Body of pancreas (tissue), 4 donors: ENCODE measurements around the gene CFAP20. TPM values are rescaled to one million over a fixed set of nuclear protein-coding genes. Genes with fewer than 3 reads are reported as not detected.
A peak's percentile ranks its signal among the peaks of the same experiment; 100 is the strongest.

ENCODE experiments used
- ATAC-seq: fragments of 150-250 bp; one replicate; pipeline ENCODE4 v1.9.1; 2016
- DNase-seq, 4 donors: peaks; one replicate each; pipeline ENCODE4 v3.0.0-alpha.2; 2019
- H3K27ac ChIP-seq, 4 donors: fragments of 200-600 bp; sonication (generic); 1 replicate in 3 of 4; 2 replicates in 1 of 4; pipeline versions ENCODE4 v1.5.1 to v1.6.1; 2016 to 2019; ENCODE audit warnings: mild to moderate bottlenecking in 1 of 4, mixed read lengths in 1 of 4, moderate library complexity in 1 of 4
- H3K27me3 ChIP-seq, 2 donors: fragments of 200-600 bp; sonication (generic); one replicate each; pipeline ENCODE4 v1.6.0; 2016; ENCODE audit warnings: mild to moderate bottlenecking in 1 of 2
- H3K36me3 ChIP-seq, 2 donors: fragments of 200-600 bp; sonication (generic); replicated peaks in 1 of 2; 2 replicates each; pipeline ENCODE4 v1.5.1; 2016; ENCODE audit warnings: low read depth in 2 of 2; ENCODE audit not compliant: insufficient read depth in 1 of 2
- H3K4me1 ChIP-seq: fragments of 200-600 bp; sonication (generic); one replicate; pipeline ENCODE4 v1.6.0; 2016
- H3K4me3 ChIP-seq, 2 donors: fragments of 200-600 bp; sonication (generic); 1 replicate in 1 of 2; 2 replicates in 1 of 2; pipeline ENCODE4 v1.5.1; 2016 to 2019
- H3K9me3 ChIP-seq, 3 donors: fragments of 200-600 bp; sonication (generic); 1 replicate in 2 of 3; 2 replicates in 1 of 3; pipeline ENCODE4 v1.5.1; 2016
- POLR2A ChIP-seq, 3 donors: fragments of 450-650 bp; IDR thresholded peaks; one replicate each; pipeline ENCODE4 v1.6.1; 2016; ENCODE audit warnings: antibody characterized with exemption in 3 of 3, mild to moderate bottlenecking in 2 of 3
- WGBS, 2 donors: methylation state at CpG; one replicate each; pipeline ENCODE4 v1.1.5; 2017; 5-methylcytosine and 5-hydroxymethylcytosine counted together
- intact Hi-C: fragments of 100-400 bp; cut with DNase I; formaldehyde crosslinking; loops from one replicate; pipeline ENCODE4 v1.15.1; 2023
- total RNA-seq, 2 donors: library from RNA; depleted of rRNA; stranded (reverse); fragments of >200 nt; gene quantifications; one replicate each; pipeline ENCODE4 v1.1.0, GENCODE V29; 2016
- TF ChIP-seq, protein P1 (sequence below), 7 experiments: fragments of 450-650 bp in 4 of 7; fragments of 200-600 bp in 3 of 7; sonication (generic) in 3 of 7; IDR thresholded peaks; one replicate each; pipeline ENCODE4 v1.5.1; 2016 to 2019; ENCODE audit warnings: antibody characterized with exemption in 7 of 7

CFAP20 gene
- total RNA-seq, 2 donors from 2014 or later, result 11.9 to 33.2 TPM

DNA sequence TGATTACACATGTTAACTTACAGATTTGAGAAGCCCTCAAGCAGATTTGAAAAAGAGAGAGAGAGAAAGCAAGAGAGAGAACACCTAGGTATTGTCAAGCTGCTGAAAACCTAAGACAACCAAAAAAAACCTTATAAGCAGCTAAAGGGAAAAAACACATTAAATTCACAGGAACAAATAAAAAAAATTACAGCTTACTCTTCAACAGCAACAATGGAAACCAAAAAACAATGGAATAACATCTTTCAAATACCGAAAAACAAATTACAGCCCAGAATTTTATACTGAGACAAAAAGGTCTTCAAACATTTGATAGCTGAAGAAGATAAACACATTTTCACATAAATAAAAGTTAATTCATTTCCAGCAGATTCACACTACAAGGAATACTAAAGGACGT is 8.4 kb upstream of the CFAP20 start:
- WGBS, 2 donors, result 69 to 81% methylated on average over 2 of the region's 2 CpGs
- no peaks in the 10 kb centered on the region for H3K36me3 ChIP-seq
- H3K9me3 ChIP-seq, result no peaks in the 10 kb centered on the region
- no peak overlapping the region for H3K4me3 ChIP-seq
- H3K27me3 ChIP-seq, result no peaks in the 10 kb centered on the region
- TF ChIP-seq, protein P1, sequence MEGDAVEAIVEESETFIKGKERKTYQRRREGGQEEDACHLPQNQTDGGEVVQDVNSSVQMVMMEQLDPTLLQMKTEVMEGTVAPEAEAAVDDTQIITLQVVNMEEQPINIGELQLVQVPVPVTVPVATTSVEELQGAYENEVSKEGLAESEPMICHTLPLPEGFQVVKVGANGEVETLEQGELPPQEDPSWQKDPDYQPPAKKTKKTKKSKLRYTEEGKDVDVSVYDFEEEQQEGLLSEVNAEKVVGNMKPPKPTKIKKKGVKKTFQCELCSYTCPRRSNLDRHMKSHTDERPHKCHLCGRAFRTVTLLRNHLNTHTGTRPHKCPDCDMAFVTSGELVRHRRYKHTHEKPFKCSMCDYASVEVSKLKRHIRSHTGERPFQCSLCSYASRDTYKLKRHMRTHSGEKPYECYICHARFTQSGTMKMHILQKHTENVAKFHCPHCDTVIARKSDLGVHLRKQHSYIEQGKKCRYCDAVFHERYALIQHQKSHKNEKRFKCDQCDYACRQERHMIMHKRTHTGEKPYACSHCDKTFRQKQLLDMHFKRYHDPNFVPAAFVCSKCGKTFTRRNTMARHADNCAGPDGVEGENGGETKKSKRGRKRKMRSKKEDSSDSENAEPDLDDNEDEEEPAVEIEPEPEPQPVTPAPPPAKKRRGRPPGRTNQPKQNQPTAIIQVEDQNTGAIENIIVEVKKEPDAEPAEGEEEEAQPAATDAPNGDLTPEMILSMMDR (IDR thresholded peaks at IDR 0.05), result no peak
- TF ChIP-seq POLR2A (IDR thresholded peaks at IDR 0.05), result no peak
- intact Hi-C loops, result no loop called here
- no peaks in the 10 kb centered on the region for H3K4me1 ChIP-seq
- DNase-seq, result no peak
- no peak overlapping the region for H3K27ac ChIP-seq
- ATAC-seq, result no peak

DNA sequence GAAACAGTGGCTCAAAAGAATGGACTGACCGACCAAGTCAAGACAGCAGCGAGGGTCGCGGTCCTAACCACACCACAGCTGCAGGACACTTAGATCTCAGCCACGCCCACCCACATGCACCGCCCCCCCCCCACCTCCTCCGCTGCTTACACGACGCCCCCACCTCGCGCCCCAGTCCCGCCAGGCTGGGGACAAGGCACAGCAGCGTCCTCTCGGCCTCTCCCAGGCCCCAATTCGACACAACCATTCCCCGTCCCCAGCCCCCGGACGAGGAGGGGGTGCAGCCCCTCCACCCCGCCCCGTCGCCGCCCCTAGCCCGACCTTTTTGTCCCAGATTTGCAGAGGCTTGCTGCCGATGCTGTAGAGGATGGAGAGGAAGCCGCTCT is 477 bp downstream of the CFAP20 start:
- intact Hi-C loops, result no loop called here
- H3K4me1 ChIP-seq, result peaks cover 43% of the 10 kb centered on the region

DNA sequence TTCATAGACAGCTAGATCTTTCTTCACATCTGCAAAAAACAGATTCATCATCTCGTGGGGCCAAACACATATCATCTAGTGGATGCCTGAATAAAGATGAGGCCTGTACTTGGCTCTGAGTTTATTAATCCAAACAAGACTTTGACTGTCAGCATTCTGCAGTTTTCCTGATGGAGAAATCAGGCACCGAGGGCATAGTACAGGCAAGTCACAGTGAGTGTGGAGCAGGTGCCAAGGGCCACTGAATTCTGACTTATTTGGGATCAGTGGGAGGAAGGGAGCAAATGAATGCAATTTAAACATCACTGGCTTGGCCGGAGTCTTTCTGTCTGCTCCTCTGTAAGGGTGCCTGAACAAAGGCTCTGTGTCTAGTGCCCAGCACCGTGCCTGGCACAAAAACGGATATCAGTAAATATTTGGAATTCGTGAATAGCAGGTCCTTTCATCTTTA is 975 bp downstream of the CFAP20 start:
- intact Hi-C loops, result no loop called here

More for the DNA sequence above, 477 bp downstream of the CFAP20 start:
- H3K4me3 ChIP-seq, result peak overlapping the region; percentile 81 to 98
- 1 to 2% methylated on average over 12 to 22 of the region's 25 CpGs for WGBS, 2 donors
- peak overlapping the region; percentile 70 to 94 (median 84) for H3K27ac ChIP-seq
- no peaks in the 10 kb centered on the region for H3K36me3 ChIP-seq
- H3K27me3 ChIP-seq, result no peaks in the 10 kb centered on the region
- ATAC-seq (no peak), DNase-seq (peak in 2 of 4 donors; percentile 21 to 28)
- TF ChIP-seq, protein P1 (IDR thresholded peaks at IDR 0.05), result no peak
- no peak for TF ChIP-seq POLR2A (IDR thresholded peaks at IDR 0.05)
- no peaks in the 10 kb centered on the region for H3K9me3 ChIP-seq

DNA sequence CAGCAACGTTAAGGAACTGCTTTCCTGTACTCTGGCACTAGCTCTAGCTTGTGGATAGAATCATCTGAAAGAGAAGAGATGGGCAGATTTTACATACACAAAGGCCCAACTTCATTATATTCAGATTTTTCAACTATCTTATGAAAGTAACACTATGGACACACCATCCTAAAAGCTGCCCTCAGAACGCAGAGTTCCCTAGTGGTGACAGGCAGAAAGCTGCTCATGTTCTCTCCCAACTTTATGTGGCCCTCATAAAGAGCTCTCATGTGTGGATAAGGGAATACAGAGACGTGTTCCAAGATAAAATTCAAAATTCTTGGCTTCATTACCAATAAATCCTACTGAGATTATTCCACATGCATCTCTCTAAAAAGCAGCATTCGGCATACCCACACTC is 1.5 kb downstream of the CFAP20 start:
- ATAC-seq, result no peak

More for the DNA sequence above, 975 bp downstream of the CFAP20 start:
- ATAC-seq (no peak), DNase-seq (no peak)
- no peak for TF ChIP-seq POLR2A (IDR thresholded peaks at IDR 0.05)
- TF ChIP-seq, protein P1 (IDR thresholded peaks at IDR 0.05), result no peak
- H3K36me3 ChIP-seq, result no peaks in the 10 kb centered on the region
- H3K27ac ChIP-seq, result peak overlapping the region in 3 of 4 donors; percentile 80 to 94 (median 87)
- H3K9me3 ChIP-seq, result no peaks in the 10 kb centered on the region
- no peaks in the 10 kb centered on the region for H3K27me3 ChIP-seq
- H3K4me1 ChIP-seq, result peaks cover 45% of the 10 kb centered on the region
- 2 to 3% methylated on average over 6 of the region's 6 CpGs for WGBS, 2 donors
- H3K4me3 ChIP-seq, result no peak overlapping the region

More for the DNA sequence above, 1.5 kb downstream of the CFAP20 start:
- no peak overlapping the region for H3K4me3 ChIP-seq
- H3K4me1 ChIP-seq, result peaks cover 45% of the 10 kb centered on the region
- intact Hi-C loops, result no loop called here
- H3K9me3 ChIP-seq, result no peaks in the 10 kb centered on the region
- no peaks in the 10 kb centered on the region for H3K36me3 ChIP-seq
- 7 to 17% methylated on average over 4 of the region's 4 CpGs for WGBS, 2 donors
- TF ChIP-seq POLR2A (IDR thresholded peaks at IDR 0.05), result no peak
- TF ChIP-seq, protein P1 (IDR thresholded peaks at IDR 0.05), result peak in 2 of 7 experiments; percentile 4 to 6
- H3K27ac ChIP-seq, result peak overlapping the region in 3 of 4 donors; percentile 56 to 94 (median 78)
- no peaks in the 10 kb centered on the region for H3K27me3 ChIP-seq
- no peak for DNase-seq
